ENCODE data around the gene KCNJ14.

KCNJ14 gene

GRCh38 chr19:48477698-48478338, 22.4 kb downstream of the KCNJ14 start:
- no peak overlapping the region for H3K27ac ChIP-seq (ENCODE audit: low read depth, low read length)
- no peak overlapping the region for H3K9ac ChIP-seq (ENCODE audit: low read length)
- H4K20me1 ChIP-seq (ENCODE audit: low read depth, low read length) = no peaks in the 10 kb centered on the region
- H3K27me3 ChIP-seq (ENCODE audit: low read length) = no peaks in the 10 kb centered on the region
- H3K4me3 ChIP-seq (ENCODE audit: insufficient read depth, low read length, poor library complexity, severe bottlenecking) = no peak overlapping the region
- no peak overlapping the region for H3K4me2 ChIP-seq (ENCODE audit: low read depth, low read length, poor library complexity, severe bottlenecking)
- H3K9me2 ChIP-seq (replicated peaks; ENCODE audit: insufficient read depth, low read length) = no peaks in the 10 kb centered on the region
- no peaks in the 10 kb centered on the region for H3K9me3 ChIP-seq (ENCODE audit: insufficient read depth, low read length)
- no peaks in the 10 kb centered on the region for H3K36me3 ChIP-seq (ENCODE audit: low read length)
- TF ChIP-seq CTCF (IDR thresholded peaks at IDR 0.05; ENCODE audit: insufficient read depth, low read length, poor library complexity, severe bottlenecking) = no peak
- TF ChIP-seq EZH2phosphoT487 (conservative IDR thresholded peaks at IDR 0.05; ENCODE audit: low read length) = no peak
- 0 out of 2 replicates have a peak, but pooled peaks cover 5% of the 10 kb centered on the region for H3F3A ChIP-seq (ENCODE audit: insufficient read depth)
- no peaks in the 10 kb centered on the region for H3K79me2 ChIP-seq (ENCODE audit: insufficient read depth, low read length)
- H2AFZ ChIP-seq (ENCODE audit: low read depth, low read length, severe bottlenecking) = no peak overlapping the region

- no peaks in the 10 kb centered on the region for H3K27me3 ChIP-seq (ENCODE audit: low read length)
- H3K27ac ChIP-seq (ENCODE audit: low read depth, low read length) = no peak overlapping the region
- H3K36me3 ChIP-seq (ENCODE audit: low read length) = no peaks in the 10 kb centered on the region
- H3K79me2 ChIP-seq (ENCODE audit: insufficient read depth, low read length) = no peaks in the 10 kb centered on the region
- TF ChIP-seq CTCF (IDR thresholded peaks at IDR 0.05; ENCODE audit: insufficient read depth, low read length, poor library complexity, severe bottlenecking) (no peak), EZH2phosphoT487 (conservative IDR thresholded peaks at IDR 0.05; ENCODE audit: low read length) (no peak)
- H3K9me3 ChIP-seq (ENCODE audit: insufficient read depth, low read length) = no peaks in the 10 kb centered on the region
- H2AFZ ChIP-seq (ENCODE audit: low read depth, low read length, severe bottlenecking) = no peak overlapping the region
- 0 out of 2 replicates have a peak, but pooled peaks cover 5% of the 10 kb centered on the region for H3F3A ChIP-seq (ENCODE audit: insufficient read depth)
- no peak overlapping the region for H3K4me3 ChIP-seq (ENCODE audit: insufficient read depth, low read length, poor library complexity, severe bottlenecking)
- no peak overlapping the region for H3K4me2 ChIP-seq (ENCODE audit: low read depth, low read length, poor library complexity, severe bottlenecking)
- H3K9ac ChIP-seq (ENCODE audit: low read length) = no peak overlapping the region
- no peaks in the 10 kb centered on the region for H4K20me1 ChIP-seq (ENCODE audit: low read depth, low read length)
- H3K9me2 ChIP-seq (replicated peaks; ENCODE audit: insufficient read depth, low read length) = no peaks in the 10 kb centered on the region
Observed at GRCh38 chr19:48478339-48479256, 23.2 kb downstream of the KCNJ14 start.

- no peaks in the 10 kb centered on the region for H3K36me3 ChIP-seq (ENCODE audit: low read length)
- no peaks in the 10 kb centered on the region for H3K9me3 ChIP-seq (ENCODE audit: insufficient read depth, low read length)
- H3K27me3 ChIP-seq (ENCODE audit: low read length) = no peaks in the 10 kb centered on the region
- TF ChIP-seq CTCF (IDR thresholded peaks at IDR 0.05; ENCODE audit: insufficient read depth, low read length, poor library complexity, severe bottlenecking) (no peak), EZH2phosphoT487 (conservative IDR thresholded peaks at IDR 0.05; ENCODE audit: low read length) (no peak)
- no peaks in the 10 kb centered on the region for H3K79me2 ChIP-seq (ENCODE audit: insufficient read depth, low read length)
- H3K4me3 ChIP-seq (ENCODE audit: insufficient read depth, low read length, poor library complexity, severe bottlenecking) = no peak overlapping the region
- H3K9me2 ChIP-seq (replicated peaks; ENCODE audit: insufficient read depth, low read length) = no peaks in the 10 kb centered on the region
- H3K27ac ChIP-seq (ENCODE audit: low read depth, low read length) = no peak overlapping the region
- 0 out of 2 replicates have a peak, but pooled peaks cover 5% of the 10 kb centered on the region for H3F3A ChIP-seq (ENCODE audit: insufficient read depth)
- no peak overlapping the region for H3K4me2 ChIP-seq (ENCODE audit: low read depth, low read length, poor library complexity, severe bottlenecking)
- H2AFZ ChIP-seq (ENCODE audit: low read depth, low read length, severe bottlenecking) = no peak overlapping the region
- H4K20me1 ChIP-seq (ENCODE audit: low read depth, low read length) = no peaks in the 10 kb centered on the region
- H3K9ac ChIP-seq (ENCODE audit: low read length) = no peak overlapping the region
Observed at GRCh38 chr19:48479686-48480085, 24.3 kb downstream of the KCNJ14 start.

Data from SU-DHL-6 (cell line).